K562 (cell line): Measurements from ENCODE around the gene ITPR3. TPM values are rescaled to one million over a fixed set of nuclear protein-coding genes. Genes with fewer than 3 reads are reported as not detected.

Source experiments
- ATF6 ChIP-seq: sonication (generic); formaldehyde crosslinking; IDR thresholded peaks from 2 replicates; pipeline ENCODE4 v1.4.0; 2020; ENCODE audit warnings: mild to moderate bottlenecking, missing genetic modification reagents
- BCLAF1 ChIP-seq, 2 experiments: fragments of 450-650 bp in 1 of 2; IDR thresholded peaks; 2 replicates each; pipeline ENCODE4 v1.6.1; 2011 to 2017; ENCODE audit warnings: low read depth in 2 of 2, antibody characterized with exemption in 1 of 2, borderline replicate concordance in 1 of 2, low read length in 1 of 2, mild to moderate bottlenecking in 1 of 2, mixed read lengths in 1 of 2; ENCODE audit not compliant: control insufficient read depth in 1 of 2
- CBX1 ChIP-seq: sonication (generic); IDR thresholded peaks from 2 replicates; pipeline ENCODE4 v1.6.1; 2016; ENCODE audit warnings: antibody characterized with exemption, low read depth, mild to moderate bottlenecking
- DACH1 ChIP-seq: fragments of 450-650 bp; IDR thresholded peaks from 2 replicates; pipeline ENCODE4 v1.6.1; 2018; ENCODE audit not compliant: partially characterized antibody
- HDAC3 ChIP-seq: fragments of 450-650 bp; IDR thresholded peaks from 2 replicates; pipeline ENCODE4 v1.6.1; 2018; ENCODE audit warnings: borderline replicate concordance, mild to moderate bottlenecking, moderate library complexity; ENCODE audit not compliant: partially characterized antibody
- KLF1 ChIP-seq: fragments of 450-650 bp; IDR thresholded peaks from 2 replicates; pipeline ENCODE4 v1.6.1; 2016; ENCODE audit warnings: missing genetic modification characterization, missing compliant biosample characterization
- MITF ChIP-seq: IDR thresholded peaks from 2 replicates; pipeline ENCODE4 v1.6.1; 2014; ENCODE audit warnings: antibody characterized with exemption
- PBX2 ChIP-seq, 2 experiments: IDR thresholded peaks in 1 of 2; conservative IDR thresholded peaks in 1 of 2; 2 replicates each; pipeline ENCODE4 v1.6.1; 2016; ENCODE audit warnings: low read depth in 2 of 2, mild to moderate bottlenecking in 1 of 2, missing compliant biosample characterization in 1 of 2, missing genetic modification characterization in 1 of 2, moderate library complexity in 1 of 2
- SAFB2 ChIP-seq: fragments of 200-400 bp; formaldehyde crosslinking; IDR thresholded peaks from 2 replicates; pipeline ENCODE4 v1.6.1; 2018; ENCODE audit warnings: borderline replicate concordance, low read length, low read depth, moderate library complexity; ENCODE audit not compliant: severe bottlenecking
- SMARCC2 ChIP-seq: fragments of 450-650 bp; IDR thresholded peaks from 2 replicates; pipeline ENCODE4 v1.6.1; 2017; ENCODE audit warnings: antibody characterized with exemption, moderate library complexity, mild to moderate bottlenecking, low read depth
- TAF9B ChIP-seq: fragments of 450-650 bp; IDR thresholded peaks from 2 replicates; pipeline ENCODE4 v1.6.1; 2018; ENCODE audit warnings: mild to moderate bottlenecking; ENCODE audit not compliant: partially characterized antibody
- TARDBP ChIP-seq: fragments of 450-650 bp; IDR thresholded peaks from 2 replicates; pipeline ENCODE4 v1.6.1; 2016
- YY1 ChIP-seq, 3 experiments: IDR thresholded peaks; 2 replicates each; pipeline ENCODE4 v1.6.1; 2011; ENCODE audit warnings: low read length in 2 of 3, mild to moderate bottlenecking in 2 of 3, moderate library complexity in 2 of 3, borderline replicate concordance in 1 of 3, control low read depth in 1 of 3, low read depth in 1 of 3; ENCODE audit not compliant: insufficient read depth in 3 of 3, insufficient replicate concordance in 2 of 3, control insufficient read depth in 1 of 3, insufficient read length in 1 of 3; ENCODE audit errors: extremely low read depth in 1 of 3
- ZNF282 ChIP-seq: sonication (generic); formaldehyde crosslinking; IDR thresholded peaks from 2 replicates; pipeline ENCODE4 v1.8.1; 2023; ENCODE audit warnings: missing genetic modification reagents
- ZNF511 ChIP-seq: sonication (generic); formaldehyde crosslinking; IDR thresholded peaks from 2 replicates; pipeline ENCODE4 v1.8.0; 2022; ENCODE audit warnings: mild to moderate bottlenecking, missing genetic modification reagents
- ZNF644 ChIP-seq: fragments of 200-800 bp; sonication (Bioruptor generic); IDR thresholded peaks from 2 replicates; pipeline ENCODE4 v1.6.1; 2016; ENCODE audit warnings: low read depth, missing genetic modification characterization, missing compliant biosample characterization
- polyA plus RNA-seq, 8 experiments: library from polyadenylated mRNA; depleted of rRNA in 4 of 8; stranded (reverse) in 5 of 8; unstranded in 3 of 8; fragments of >200 nt; fragmentation: Nextera tagmentation in 2 of 8; fragmentation: Illumina TruSeq in 1 of 8; extraction: Ambion mirVana in 2 of 8; extraction: Trizol in 1 of 8; gene quantifications; 2 replicates each; pipeline versions ENCODE4 v1.2.1 to v1.2.3, GENCODE V29; 2011 to 2014; ENCODE audit warnings: inconsistent platforms in 1 of 8, missing spikeins in 1 of 8
- total RNA-seq, 7 experiments: library from RNA; depleted of rRNA in 6 of 7; stranded (reverse); fragments of >200 nt in 6 of 7; fragmentation: Illumina TruSeq in 2 of 7; extraction: Trizol in 2 of 7; gene quantifications; 2 replicates each; pipeline versions ENCODE4 v1.2.1 to v1.2.3, GENCODE V29; 2011 to 2021; ENCODE audit warnings: low replicate concordance in 1 of 7

ITPR3 gene
- total and polyA plus RNA-seq, 9 of the 15 experiments (the other 6 are each of a cell fraction or from before 2014, with no cell fraction given), result 0.39 to 35.7 (median 13.2) TPM

GRCh38 chr6:33583591-33584155 lies 37.4 kb upstream of the ITPR3 start (continued):
- TF ChIP-seq ZNF511 (CRISPR knock-in tag) (no peak), TARDBP (no peak), ZNF282 (CRISPR knock-in tag) (no peak), SAFB2 (no peak), SMARCC2 (no peak), HDAC3 (no peak), YY1 (IDR thresholded peaks at IDR 0.05; ENCODE audit: borderline replicate concordance in 1 of 3, control insufficient read depth in 1 of 3, extremely low read depth in 1 of 3, insufficient read depth in 3 of 3, insufficient read length in 1 of 3, insufficient replicate concordance in 2 of 3, low read depth in 1 of 3, low read length in 2 of 3) (peak in 1 of 3 experiments; percentile 47), PBX2 (CRISPR knock-in tag; IDR thresholded peaks at IDR 0.05; ENCODE audit: low read depth) (no peak), PBX2 (tag; conservative IDR thresholded peaks at IDR 0.05; ENCODE audit: low read depth) (no peak), ZNF644 (tag) (no peak), MITF (no peak), TAF9B (no peak), BCLAF1 (IDR thresholded peaks at IDR 0.05; ENCODE audit: borderline replicate concordance in 1 of 2, control insufficient read depth in 1 of 2, low read depth in 2 of 2, low read length in 1 of 2) (no peak), DACH1 (no peak), ATF6 (no peak), CBX1 (no peak), KLF1 (0 out of 2 replicates have a peak, but pooled peaks have one; percentile 33)
